Measurements from ENCODE around the gene DPP10.

DPP10 gene

DNA sequence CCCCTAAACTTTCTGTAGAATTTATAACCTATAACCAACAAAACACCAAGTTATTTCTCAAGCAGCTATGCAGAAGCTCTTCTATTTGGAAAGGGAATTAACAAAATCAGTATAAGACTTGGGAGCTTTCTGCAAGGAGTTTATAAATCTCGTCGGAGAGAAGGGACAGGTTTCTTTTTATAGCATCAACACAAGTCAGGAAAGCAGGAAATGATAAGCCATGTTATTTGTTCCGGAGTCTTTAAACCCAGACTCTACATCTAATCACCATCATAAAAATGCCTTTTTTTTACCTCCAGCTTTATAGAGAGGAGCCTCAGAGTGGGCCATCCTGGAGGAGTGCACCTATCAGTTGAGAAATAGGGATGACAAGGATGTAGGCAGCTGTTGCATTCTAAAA, 137.1 kb downstream of the DPP10 start:
- no peak for DNase-seq (ENCODE audit: insufficient read length, low spot score)
- no peak for FAIRE-seq

DNA sequence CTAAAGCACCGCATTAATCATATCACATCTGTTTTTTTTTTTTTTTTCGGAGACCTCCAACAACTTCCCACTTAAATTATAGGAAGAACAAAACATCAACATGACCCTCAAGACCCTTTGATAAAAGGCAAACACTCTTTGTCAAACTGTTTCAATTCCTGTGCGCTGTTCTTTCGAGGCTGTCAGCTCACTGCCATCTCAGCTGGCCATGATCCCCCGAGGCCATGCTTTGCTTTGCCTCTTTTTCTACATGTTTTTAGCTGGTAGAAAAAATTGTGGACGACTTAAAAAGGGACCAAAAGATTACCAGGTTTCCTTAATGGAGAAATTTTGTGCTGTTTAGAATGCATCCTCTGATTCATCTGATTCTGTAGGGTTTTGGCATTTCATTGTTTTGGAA, 138.2 kb downstream of the DPP10 start:
- DNase-seq (ENCODE audit: insufficient read length, low spot score) (no peak), FAIRE-seq (no peak)

DNA sequence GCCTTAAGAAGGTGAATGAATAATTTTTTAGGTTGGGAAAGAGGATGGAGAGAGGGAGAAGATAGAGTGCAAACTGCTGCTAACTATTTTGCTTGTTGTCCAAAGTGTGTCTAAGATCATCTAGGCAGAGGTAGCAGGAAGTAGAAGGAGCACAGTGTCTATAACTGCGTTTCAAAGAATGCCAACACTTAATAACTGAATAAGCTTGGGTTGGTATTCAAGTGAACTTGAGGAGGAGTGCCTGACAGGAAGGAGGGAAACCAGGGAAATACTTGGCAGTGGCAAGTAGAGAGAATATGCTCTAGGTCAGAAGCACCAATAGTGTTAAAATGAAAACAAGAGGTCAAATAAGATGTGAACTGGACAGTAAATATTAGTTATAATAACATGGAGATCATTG, 155.9 kb downstream of the DPP10 start:
- DNase-seq (ENCODE audit: insufficient read length, low spot score), result no peak
- FAIRE-seq, result no peak

DNA sequence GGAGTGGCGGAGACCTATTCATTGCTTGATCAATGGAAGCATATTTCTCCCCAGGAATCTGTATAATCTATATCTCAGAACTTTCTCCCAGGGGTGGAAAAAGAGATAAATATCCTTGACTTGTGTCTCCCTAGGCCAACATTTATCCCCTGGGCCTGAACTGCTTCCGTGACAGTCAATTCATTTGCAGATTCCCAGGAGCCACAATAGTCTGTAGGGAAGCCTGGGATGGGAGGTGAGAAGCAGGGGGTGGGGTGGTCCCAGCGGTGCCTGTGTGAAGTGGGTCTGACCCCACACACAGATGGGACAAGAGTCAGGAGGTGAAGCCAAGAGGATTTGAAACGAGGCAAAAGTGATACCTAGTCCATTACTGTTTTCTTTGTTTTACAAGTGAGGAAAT, 166.8 kb downstream of the DPP10 start:
- DNase-seq (ENCODE audit: insufficient read length, low spot score), result no peak

DNA sequence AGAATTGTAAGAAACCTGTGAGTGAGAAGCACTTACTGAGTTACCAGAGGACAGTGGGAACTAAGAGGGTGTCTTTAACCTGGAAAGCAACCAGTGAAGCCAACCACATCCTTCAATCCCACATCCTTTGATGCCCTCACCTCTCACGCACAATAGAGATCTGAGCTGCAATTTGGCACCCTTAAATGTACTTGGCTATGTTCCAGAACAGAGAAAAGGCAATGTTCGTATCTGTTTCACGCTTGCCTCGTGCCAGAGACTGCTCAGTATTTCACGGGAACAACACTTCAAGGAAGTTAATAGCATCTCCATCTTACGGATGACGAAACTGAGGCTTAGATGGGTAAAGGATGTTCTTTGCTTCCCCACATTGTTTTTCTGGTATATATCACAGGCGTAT, 167.4 kb downstream of the DPP10 start:
- DNase-seq (ENCODE audit: insufficient read length, low spot score), result no peak

More for the DNA sequence above, 166.8 kb downstream of the DPP10 start:
- FAIRE-seq, result no peak

DNA sequence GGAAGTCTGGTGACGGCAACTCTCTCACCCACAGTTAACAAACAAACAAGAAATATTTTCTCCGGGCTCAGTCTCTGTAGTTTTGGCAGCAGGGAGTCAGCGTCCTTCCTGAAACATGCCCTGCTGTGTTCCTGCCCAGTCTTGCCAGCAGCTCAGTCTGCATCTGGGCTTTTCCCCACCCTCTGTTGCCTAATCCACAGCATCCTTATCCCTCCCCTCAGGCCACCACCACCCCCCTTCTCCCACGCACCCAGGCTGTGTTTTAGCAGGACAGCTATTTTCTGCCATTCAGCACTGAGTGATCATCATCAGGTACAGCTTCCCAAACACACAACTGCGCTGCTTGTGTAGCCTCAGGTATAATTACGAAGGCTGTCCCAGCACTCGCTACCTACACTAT, 168.2 kb downstream of the DPP10 start:
- no peak for FAIRE-seq
- DNase-seq (ENCODE audit: insufficient read length, low spot score), result no peak

More for the DNA sequence above, 167.4 kb downstream of the DPP10 start:
- FAIRE-seq, result no peak

DNA sequence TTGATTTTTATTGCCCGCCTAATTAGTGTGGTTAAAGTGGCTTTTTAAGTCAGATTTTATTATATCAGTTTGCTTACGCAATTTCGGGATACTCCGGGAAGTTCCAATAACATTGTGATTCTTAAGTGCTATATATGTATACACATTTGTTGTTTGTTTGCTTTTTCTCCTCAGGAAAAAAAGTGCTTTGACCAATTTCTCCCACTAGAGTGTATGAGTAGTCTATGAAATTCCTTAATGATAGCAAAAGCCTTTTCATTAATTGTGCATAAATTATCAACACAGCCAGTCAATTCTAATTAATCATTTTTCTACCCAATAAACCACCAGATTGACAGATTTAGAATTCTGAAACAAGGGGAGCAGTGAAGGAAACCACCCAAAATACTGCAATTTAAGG, 172.2 kb downstream of the DPP10 start:
- no peak for DNase-seq (ENCODE audit: insufficient read length, low spot score)
- FAIRE-seq, result no peak

DNA sequence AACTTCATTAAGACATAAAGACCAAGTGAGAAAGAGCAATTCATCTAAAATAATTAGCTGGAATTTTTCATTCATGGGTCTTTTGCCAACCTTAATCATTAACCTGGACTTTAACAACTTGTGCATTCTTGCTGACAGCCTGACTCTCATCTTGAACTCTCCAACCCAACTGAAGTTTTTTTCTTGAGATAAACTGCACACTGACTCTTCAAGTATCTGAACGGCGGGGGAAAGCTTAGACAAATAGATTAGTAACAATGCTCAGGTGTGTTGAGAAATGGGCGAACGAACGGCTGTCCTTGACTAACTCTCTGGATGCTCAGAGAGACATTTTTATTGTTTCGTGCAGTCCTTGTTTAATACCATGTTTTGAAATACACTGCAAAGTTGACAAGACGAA, 186.0 kb downstream of the DPP10 start:
- DNase-seq (ENCODE audit: insufficient read length, low spot score) (no peak), FAIRE-seq (no peak)

DNA sequence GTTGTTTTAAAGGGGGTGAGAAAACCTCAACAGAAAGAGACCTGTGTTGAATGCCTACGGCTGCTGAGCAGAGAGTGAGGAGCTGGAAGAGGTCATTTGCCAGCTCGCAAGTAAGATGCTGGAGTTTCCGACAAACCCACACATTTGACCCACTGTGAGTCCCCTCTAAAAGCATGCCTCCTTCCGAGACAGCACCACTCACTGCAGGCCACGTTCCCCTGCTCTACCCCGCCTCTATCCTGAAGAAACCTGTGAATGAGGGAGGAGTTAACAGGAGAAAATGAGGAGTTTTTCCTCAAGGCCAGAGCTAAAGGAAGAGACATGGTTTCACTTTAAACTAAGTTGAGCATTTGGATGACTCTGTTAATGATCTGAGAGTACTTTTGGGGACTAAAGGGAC, 188.7 kb downstream of the DPP10 start:
- no peak for DNase-seq (ENCODE audit: insufficient read length, low spot score)
- FAIRE-seq, result no peak

DNA sequence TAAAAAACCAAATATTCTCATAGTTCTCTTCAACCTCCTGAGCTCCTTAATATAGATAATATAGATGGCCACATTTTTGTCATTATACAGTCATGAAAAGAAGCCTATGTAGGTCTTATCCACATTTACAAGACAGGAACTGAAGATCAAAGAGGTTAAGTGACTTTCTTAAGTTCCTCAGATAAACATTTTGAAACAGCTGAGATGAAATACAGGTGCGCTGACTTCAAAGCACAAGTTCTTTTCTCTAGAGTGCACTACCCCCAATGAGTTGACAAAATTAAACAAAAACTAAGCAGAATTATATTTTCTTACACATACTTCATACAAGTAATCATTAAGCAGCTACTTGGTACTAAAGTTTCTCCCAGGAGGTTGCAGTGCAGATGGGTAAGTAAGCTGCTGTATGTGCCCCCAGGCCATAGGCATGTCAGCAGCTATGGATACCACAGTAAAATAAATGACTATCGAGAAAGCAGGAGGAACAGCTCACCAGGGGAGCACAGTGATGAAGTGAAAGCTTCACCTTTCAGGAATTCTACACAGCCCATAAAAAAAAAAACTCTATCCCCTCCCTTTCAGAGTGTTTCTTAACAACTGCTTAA, 199.8 kb downstream of the DPP10 start:
- DNase-seq (ENCODE audit: insufficient read length, low spot score) (no peak), FAIRE-seq (no peak)

DNA sequence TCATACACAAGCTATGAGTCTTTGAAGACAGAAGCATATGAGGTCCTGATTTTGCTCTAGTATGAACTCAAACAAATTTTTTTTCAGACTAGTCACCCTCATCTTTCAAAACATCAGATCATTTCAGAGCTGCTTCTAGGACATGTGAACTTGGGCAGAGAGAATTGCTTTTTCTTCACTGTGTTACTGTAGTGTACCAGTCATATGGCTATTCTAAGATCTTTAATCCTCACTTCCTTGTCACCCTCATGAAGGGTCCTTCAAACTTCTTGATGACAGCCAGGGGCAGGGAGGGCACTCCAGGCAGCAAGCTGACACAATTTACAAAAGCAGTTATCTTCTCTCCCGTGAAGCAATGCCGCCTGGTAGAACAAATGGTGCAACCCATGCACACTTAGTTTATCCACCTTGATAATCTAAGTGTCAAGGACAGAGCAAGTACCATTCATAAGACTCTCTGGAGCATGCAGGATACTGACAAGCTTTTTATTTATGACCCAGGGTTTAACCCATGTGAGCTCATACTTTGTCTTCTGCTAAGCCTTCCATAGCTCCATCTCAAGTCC, 200.6 kb downstream of the DPP10 start:
- DNase-seq (ENCODE audit: insufficient read length, low spot score) (no peak), FAIRE-seq (no peak)

DNA sequence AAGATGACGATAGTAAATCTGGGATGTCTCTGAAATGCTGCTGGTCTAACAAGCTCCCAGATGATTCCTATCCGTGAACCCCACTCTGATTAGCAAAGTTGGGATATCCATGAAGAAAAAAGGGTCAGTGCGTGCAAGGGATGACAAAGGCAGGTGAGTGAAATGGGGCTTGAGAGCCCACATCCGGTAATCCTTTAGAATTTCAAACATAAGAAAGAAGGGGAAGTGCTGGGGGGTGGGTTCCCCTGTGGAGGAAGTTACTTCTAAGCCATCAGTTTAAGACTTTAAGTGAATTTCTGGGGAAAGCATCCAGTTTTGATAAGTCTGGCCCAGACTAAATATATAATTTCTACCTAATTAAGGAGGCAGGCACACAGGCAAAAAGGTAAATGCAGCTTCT, 209.5 kb downstream of the DPP10 start:
- no peak for FAIRE-seq
- no peak for DNase-seq (ENCODE audit: insufficient read length, low spot score)

DNA sequence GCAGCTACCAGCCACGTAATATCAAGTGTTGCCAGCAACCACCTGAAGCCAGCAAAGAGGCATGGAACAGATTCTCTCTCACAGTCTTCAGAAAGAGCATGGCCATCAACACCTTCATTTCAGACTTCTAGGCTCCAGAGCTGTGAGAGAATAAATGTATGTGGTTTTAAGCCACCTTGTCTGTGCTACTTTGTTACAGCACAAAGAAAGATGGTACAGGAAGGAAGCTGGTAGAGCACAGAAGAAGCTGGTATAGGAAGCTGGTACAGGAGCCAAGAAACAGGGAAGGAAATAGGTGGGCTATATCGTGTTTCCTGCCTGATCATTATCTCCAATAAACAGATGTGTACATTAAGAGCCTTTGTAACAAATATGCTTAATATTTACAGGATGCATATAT, 217.4 kb downstream of the DPP10 start:
- DNase-seq (ENCODE audit: insufficient read length, low spot score), result no peak
- no peak for FAIRE-seq

DNA sequence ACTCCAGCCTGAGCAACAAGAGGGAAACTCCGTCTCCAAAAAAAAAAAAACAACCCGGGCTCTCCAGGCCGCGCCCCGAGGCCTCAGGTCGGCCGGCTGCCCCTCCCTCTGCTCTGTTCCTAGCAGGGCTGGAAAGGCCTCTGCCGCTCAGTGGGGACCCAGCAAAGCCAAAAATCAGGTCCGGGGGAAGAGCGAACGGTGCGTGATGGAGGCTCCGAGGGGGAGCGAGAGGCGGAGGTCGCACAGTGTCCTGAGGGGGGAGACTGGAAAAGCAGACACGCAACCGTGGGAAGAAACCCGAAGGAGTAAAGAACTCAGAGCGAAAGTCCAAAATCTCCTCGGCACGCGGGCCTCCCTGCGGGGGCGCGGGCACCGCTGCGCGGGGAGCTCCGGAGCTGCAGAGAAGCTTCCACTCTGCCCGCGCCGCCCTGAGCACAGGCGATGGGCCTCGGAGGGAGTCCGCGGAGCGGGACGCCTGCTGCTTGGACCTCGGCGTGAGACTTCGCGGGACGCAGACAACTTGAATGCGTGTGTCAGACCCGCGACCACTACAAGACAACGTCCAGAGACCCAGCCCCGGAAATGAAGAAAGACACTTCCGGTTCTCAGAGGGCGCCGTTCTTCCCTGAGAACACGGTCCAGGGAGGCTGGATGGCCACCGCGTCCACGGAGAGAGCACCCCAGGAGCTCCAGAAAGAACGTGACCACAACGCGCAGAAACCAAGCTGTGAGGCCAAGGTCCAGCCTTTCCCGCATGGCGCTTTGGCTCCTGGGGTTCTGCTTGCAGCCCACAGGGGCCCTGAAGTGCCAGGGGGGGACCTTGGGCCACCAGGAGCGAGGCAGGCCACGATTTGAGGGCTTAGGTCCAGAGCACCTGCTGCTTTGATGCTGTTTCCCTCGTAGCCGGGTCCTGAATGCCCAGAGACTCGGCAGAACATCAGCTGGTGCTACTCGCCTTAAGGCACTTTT, 219.8 kb downstream of the DPP10 start:
- DNase-seq (ENCODE audit: insufficient read length, low spot score) (no peak), FAIRE-seq (no peak)

DNA sequence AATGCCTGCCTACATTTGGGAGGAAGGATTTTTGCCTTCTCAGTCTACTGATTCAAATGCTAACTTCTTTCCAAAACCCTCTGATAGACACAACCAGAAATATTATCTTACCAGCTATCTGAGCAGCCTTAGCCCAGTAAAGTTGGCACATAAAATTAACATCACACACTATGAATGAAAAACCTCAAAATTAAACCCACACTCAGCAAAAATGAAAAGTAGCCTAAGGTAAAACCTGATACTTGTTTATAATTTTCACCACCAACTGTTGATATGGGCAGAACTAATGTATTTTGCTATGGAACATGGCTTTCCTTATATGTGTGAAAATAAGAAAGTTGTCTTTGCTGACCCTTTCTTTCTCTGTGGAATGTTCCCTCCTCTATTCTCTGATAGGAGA, 226.0 kb downstream of the DPP10 start:
- DNase-seq (ENCODE audit: insufficient read length, low spot score), result no peak
- no peak for FAIRE-seq

DNA sequence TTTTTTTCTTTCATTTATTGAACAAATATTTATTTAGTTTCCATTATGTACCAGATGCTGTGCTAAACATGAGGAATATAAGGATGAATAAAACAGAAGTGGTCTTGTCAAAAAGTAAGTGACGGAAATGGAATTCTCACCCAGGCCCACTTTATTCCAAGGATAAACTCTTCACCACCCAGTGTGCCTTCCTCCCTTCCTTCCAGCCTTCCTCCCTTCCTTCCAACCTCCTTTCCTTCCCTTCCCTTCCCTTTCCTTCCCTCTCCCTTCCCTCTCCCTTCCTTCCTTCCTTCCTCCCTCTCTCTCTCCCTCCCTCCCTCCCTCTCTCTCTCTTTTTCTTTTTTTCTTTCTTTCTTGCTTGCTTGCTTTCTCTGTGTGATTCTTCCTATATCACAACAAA, 240.8 kb downstream of the DPP10 start:
- no peak for DNase-seq (ENCODE audit: insufficient read length, low spot score)
- no peak for FAIRE-seq

DNA sequence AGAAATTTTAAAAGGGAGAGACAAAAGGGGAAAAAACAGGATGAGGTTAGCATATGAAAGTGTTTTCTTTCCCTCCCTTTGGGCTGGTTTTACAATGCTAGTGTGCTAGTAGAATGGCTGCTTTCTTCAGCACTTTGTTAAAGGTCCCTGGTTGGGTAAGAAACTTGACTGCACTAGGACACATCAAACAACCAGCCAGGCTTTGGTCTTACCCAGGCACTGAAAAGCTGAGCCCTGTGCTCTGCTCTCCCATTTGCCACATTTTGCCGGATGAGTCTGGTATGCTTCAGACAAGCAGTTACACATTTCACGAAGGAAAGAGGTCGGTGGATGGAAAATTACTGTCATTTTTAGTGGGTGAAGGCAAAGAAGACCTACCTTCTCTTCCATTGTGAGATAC, 242.0 kb downstream of the DPP10 start:
- FAIRE-seq, result no peak
- DNase-seq (ENCODE audit: insufficient read length, low spot score), result no peak

DNA sequence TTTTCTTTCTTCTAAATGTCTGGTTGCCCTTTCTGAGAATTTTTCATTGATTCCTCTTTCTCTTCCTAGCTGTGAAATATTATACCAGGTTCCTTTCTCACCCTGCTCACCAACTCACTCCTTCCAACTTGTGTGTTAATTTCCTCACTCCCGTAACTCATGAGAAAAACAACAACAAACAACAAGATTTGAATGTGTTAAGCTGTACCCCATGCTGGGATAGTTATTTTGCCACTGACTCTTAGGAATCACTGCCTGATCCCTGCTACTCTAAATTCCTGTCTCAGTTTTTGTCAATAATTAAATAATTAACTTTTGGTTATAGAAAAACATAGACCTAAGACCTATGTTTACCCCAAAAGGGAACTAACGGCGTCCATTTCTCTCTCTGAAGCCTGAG, 242.7 kb downstream of the DPP10 start:
- FAIRE-seq, result no peak
- no peak for DNase-seq (ENCODE audit: insufficient read length, low spot score)

DNA sequence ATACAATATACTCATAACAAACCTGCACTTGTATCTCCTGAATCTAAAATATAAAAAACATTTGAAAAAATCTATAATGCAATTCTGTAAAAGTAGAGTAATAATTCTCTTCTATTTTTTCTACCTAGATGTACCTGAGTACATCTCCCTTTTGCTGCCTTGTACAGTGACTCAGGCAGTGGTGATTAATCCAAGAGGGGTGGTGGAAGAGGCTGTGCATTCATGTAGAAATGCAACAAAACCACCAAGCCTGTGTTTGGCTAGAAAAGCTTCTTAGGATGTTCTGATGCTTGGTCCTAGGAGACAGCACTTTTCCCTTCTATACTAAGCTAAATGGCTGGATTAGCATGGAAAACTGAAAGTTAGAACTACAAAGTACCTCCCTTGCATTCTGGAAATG, 245.8 kb downstream of the DPP10 start:
- no peak for FAIRE-seq

DNA sequence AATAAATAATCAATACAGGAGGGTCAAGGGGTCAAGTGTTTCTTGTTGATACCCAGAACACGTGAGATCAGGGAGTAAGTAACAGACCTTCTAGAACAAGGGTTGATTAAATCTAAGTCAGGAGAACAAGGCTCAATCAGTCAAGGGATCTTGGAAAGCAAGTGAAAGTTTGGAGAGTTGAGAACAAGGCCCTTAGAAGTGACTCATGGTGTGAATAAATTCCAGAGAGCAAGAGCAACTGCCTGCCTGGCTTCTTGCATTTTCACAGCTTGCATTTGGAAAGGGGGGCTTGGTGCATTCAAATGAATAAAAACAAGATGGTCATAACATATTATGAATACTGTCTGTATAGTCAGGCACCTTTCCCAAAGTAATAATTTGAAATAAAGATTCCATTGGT, 256.1 kb downstream of the DPP10 start:
- FAIRE-seq, result no peak
- DNase-seq (ENCODE audit: insufficient read length, low spot score), result no peak

More for the DNA sequence above, 245.8 kb downstream of the DPP10 start:
- no peak for DNase-seq (ENCODE audit: insufficient read length, low spot score)

DNA sequence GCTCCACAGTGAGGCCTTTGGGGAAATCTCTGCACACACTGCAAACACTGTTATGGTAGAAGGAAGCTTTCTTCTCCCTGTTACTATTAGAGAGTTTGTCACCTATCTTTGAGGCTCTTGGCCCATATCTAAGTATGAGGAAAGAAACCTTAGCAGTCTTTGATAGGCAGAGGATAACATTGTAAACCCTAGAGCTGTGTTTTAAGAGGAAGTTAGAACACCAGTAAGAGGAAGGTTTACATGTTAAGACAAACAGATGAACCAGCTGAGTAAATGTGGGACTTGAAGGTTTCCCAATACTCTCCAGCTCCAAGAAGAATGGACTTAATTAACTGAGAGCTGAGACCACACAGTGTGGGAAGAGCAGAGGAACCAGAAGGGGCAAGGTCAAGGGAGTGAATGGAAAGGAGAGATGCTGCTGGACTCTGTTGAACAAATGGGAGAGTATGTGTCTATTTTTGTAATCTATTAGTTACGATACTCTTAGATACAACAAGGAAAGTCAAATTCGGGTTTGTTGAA, 257.0 kb downstream of the DPP10 start:
- FAIRE-seq (no peak), DNase-seq (ENCODE audit: insufficient read length, low spot score) (no peak)

DNA sequence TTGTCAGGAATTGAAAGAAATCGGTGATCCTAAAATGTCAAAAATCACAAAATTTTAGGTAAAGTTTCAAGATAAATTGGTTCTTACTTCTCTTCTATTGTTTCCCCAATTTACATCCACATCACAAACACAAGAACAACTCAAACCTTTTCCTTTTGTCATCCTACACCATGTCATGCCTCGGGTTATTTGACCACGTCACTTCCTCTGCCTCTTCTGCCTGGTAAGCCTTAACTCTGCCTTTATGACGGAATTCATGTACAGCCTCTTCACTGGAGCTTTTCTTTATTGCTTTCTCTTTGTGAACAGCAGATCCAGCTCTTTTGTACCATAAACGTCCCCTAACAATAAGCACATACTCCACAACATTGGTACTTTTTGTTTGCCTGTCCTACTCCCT, 258.0 kb downstream of the DPP10 start:
- FAIRE-seq (no peak), DNase-seq (ENCODE audit: insufficient read length, low spot score) (no peak)

All from GM19239 (cell line).